CD4-positive, alpha-beta memory T cell (primary cell): ENCODE data around the gene SPTSSB. TPM values are rescaled to one million over a fixed set of nuclear protein-coding genes. Genes with fewer than 3 reads are reported as not detected.

ENCODE experiments used
- CTCF ChIA-PET: fragments of 350-600 bp; sonication (Branson Sonifier 250); formaldehyde crosslinking; loops from one replicate; lab custom pipeline; 2021; ENCODE audit warnings: inconsistent platforms; ENCODE audit not compliant: partially characterized antibody; lab: Charles Lee
- POLR2A ChIA-PET: fragments of 350-600 bp; sonication (Branson Sonifier 250); formaldehyde crosslinking; loops from one replicate; lab custom pipeline; 2021; ENCODE audit not compliant: partially characterized antibody; lab: Charles Lee
- DNase-seq, 5 donors: peaks; one replicate each; pipeline versions ENCODE4 v3.0.0 to v3.0.0-alpha.2; 2020 to 2022; ENCODE audit warnings: mixed read lengths in 1 of 5
- H3K27ac ChIP-seq: one replicate; pipeline ENCODE4 v1.7.0; 2013; ENCODE audit warnings: low read depth, low read length
- H3K27me3 ChIP-seq: 2 replicates; pipeline ENCODE4 v1.7.0; 2013; ENCODE audit warnings: mild to moderate bottlenecking, low read length, moderate library complexity; ENCODE audit not compliant: insufficient read depth
- H3K36me3 ChIP-seq: 2 replicates; pipeline ENCODE4 v1.7.0; 2013; ENCODE audit warnings: mild to moderate bottlenecking, low read length, moderate library complexity; ENCODE audit not compliant: insufficient read depth
- H3K4me1 ChIP-seq: 2 replicates; pipeline ENCODE4 v1.7.0; 2013; ENCODE audit warnings: mild to moderate bottlenecking, low read length, moderate library complexity; ENCODE audit not compliant: insufficient read depth
- H3K4me3 ChIP-seq, 2 donors: one replicate each; pipeline ENCODE4 v1.7.0; 2013; ENCODE audit warnings: low read length in 2 of 2, mild to moderate bottlenecking in 1 of 2
- H3K9me3 ChIP-seq, 2 donors: one replicate each; pipeline ENCODE4 v1.7.0; 2013; ENCODE audit warnings: low read length in 2 of 2, control low read depth in 1 of 2; ENCODE audit not compliant: control insufficient read depth in 1 of 2
- H3K27ac Mint-ChIP-seq, 7 donors: one replicate each; pipeline ENCODE4 v1.8.0; 2020 to 2021; ENCODE audit warnings: mixed read lengths in 7 of 7, mild to moderate bottlenecking in 6 of 7, inconsistent platforms in 3 of 7, moderate library complexity in 3 of 7
- H3K27me3 Mint-ChIP-seq, 2 donors: one replicate each; pipeline ENCODE4 v1.8.0; 2020 to 2021; ENCODE audit warnings: mixed read lengths in 2 of 2
- H3K36me3 Mint-ChIP-seq, 2 donors: one replicate each; pipeline ENCODE4 v1.8.0; 2020 to 2021; ENCODE audit warnings: mixed read lengths in 2 of 2, inconsistent platforms in 1 of 2, mild to moderate bottlenecking in 1 of 2
- H3K4me1 Mint-ChIP-seq, 4 donors: one replicate each; pipeline ENCODE4 v1.8.0; 2020 to 2021; ENCODE audit warnings: mixed read lengths in 4 of 4, mild to moderate bottlenecking in 1 of 4
- H3K4me3 Mint-ChIP-seq, 8 donors: one replicate each; pipeline ENCODE4 v1.8.0; 2020 to 2021; ENCODE audit warnings: mixed read lengths in 8 of 8, mild to moderate bottlenecking in 7 of 8, moderate library complexity in 6 of 8, inconsistent platforms in 3 of 8
- H3K9me3 Mint-ChIP-seq, 8 donors: one replicate each; pipeline ENCODE4 v1.8.0; 2020 to 2021; ENCODE audit warnings: mixed read lengths in 8 of 8, mild to moderate bottlenecking in 5 of 8, inconsistent platforms in 3 of 8, moderate library complexity in 1 of 8
- intact Hi-C: fragments of 100-400 bp; cut with micrococcal nuclease; formaldehyde crosslinking; loops from one replicate; pipeline ENCODE4 v1.15.1; 2023
- polyA plus RNA-seq, 2 donors: library from polyadenylated mRNA; unstranded; fragments of 300-500 nt; fragmentation: Illumina TruSeq; gene quantifications; one replicate each; pipeline ENCODE4 v1.2.3, GENCODE V29; 2021
- total RNA-seq, 2 experiments: library from RNA; stranded (reverse); gene quantifications; one replicate each; pipeline ENCODE4 v1.2.3, GENCODE V29; 2021

SPTSSB gene, protein sequence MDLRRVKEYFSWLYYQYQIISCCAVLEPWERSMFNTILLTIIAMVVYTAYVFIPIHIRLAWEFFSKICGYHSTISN
- total RNA-seq: not detected
- polyA plus RNA-seq: under 1 TPM; 0.08 to 0.79 TPM

DNA sequence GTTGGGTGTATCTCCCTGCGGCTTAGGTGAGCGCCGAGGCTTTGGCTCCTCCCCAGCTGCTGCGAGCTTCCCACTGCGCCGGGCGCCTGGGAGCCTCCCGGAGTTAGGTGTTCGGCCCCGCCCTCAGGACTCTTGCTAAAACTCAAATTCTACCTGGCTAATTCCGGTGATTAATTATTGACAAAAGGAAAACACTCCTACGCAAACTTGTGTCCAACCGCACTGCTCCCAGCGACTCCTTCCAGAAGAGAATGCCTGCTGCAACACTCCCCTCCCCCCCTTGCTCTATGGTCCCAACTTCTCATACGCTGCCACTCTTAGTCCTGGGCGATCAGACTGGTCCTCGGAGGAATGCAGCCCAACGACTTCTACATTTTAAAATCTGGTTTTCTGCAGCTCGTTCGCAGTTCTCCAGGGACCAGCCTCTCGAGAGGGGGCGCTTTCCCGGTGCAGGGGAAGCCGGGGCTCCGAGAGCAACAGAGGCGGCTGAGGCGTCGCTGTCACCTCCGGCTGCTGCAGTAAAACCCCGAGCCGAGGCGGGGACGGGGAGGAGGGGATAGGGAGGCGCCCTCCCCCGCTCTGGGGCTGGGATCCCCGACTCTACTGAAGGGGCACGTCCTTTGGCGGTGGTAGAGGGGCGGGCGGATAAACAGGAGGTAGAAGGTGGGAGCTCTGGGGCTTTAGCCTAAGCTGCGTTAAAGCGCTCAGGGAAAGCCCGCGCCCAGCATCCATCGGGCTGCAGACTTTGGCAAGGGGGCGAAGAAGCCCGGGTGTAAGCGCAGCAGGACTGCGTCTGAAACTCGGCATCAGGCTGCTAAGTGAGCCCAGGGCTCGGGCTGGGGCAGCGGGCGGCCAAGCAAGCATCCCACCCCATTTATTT is at the start of gene SPTSSB:
Gene SPTSSB, minus strand, starts transcription at position 77 of the 880 bp plus-strand sequence. CDS start 25,194 bp downstream, outside the sequence.
- intact Hi-C loops: loop anchor here (1.0 to 5.0 kb wide), 5 partner anchors 21 to 149 kb away; partner anchors contain the start of gene NMD3
- peak within 1 kb of the TSS in 4 of 7 donors; percentile 4 to 91 (median 72) for H3K27ac Mint-ChIP-seq
- Histone ChIP-seq H3K4me1 (peaks cover 17% of the 10 kb centered on the region), H3K9me3 (no peaks in the 10 kb centered on the region), H3K27ac (no peak within 1 kb of the TSS), H3K4me3 (peak within 1 kb of the TSS; percentile 46 to 69), H3K27me3 (peaks cover 5% of the 10 kb centered on the region), H3K36me3 (no peaks in the 10 kb centered on the region)
- no peaks in the 10 kb centered on the region for H3K36me3 Mint-ChIP-seq
- peaks cover 4 to 17% of the 10 kb centered on the region in 2 donors for H3K27me3 Mint-ChIP-seq
- CTCF ChIA-PET: interaction anchor here (1.1 to 3.3 kb wide), 8 partner anchors 13 to 96 kb away, joined by 3 to 23 read pairs (median 4); no protein-coding TSS in a partner anchor
- POLR2A ChIA-PET: interaction anchor here (1.0 to 1.2 kb wide), 2 partner anchors 22 to 60 kb away, joined by 3 to 4 read pairs; no protein-coding TSS in a partner anchor
- no peaks in the 10 kb centered on the region for H3K9me3 Mint-ChIP-seq
- peaks cover 4 to 25% (median 12%) of the 10 kb centered on the region in 4 donors for H3K4me1 Mint-ChIP-seq
- H3K4me3 Mint-ChIP-seq: peak within 1 kb of the TSS; percentile 83 to 95 (median 88)
- peak; percentile 41 to 57 (median 45) for DNase-seq

GRCh38 chr3:161420746-161421145 is 49.4 kb upstream of the SPTSSB start:
- no peaks in the 10 kb centered on the region for H3K4me1 Mint-ChIP-seq
- H3K27ac Mint-ChIP-seq: no peak overlapping the region
- intact Hi-C loops: loop anchor here (5.0 kb wide), 1 partner anchor 733 kb away; no protein-coding TSS in a partner anchor
- no peak overlapping the region for H3K4me3 Mint-ChIP-seq
- CTCF ChIA-PET: interaction anchor here (1.0 to 4.8 kb wide), 3 partner anchors 13 to 712 kb away, joined by 4 to 54 read pairs (median 18); no protein-coding TSS in a partner anchor
- DNase-seq: no peak
- Histone ChIP-seq H3K27ac (no peak overlapping the region), H3K4me3 (no peak overlapping the region), H3K9me3 (no peaks in the 10 kb centered on the region), H3K36me3 (no peaks in the 10 kb centered on the region), H3K27me3 (no peaks in the 10 kb centered on the region), H3K4me1 (no peaks in the 10 kb centered on the region)
- peaks cover 0 to 10% (median 2%) of the 10 kb centered on the region in 8 donors for H3K9me3 Mint-ChIP-seq
- H3K27me3 Mint-ChIP-seq: no peaks in the 10 kb centered on the region
- H3K36me3 Mint-ChIP-seq: peaks cover 0 to 3% of the 10 kb centered on the region in 2 donors
- POLR2A ChIA-PET: no interaction called here

DNA sequence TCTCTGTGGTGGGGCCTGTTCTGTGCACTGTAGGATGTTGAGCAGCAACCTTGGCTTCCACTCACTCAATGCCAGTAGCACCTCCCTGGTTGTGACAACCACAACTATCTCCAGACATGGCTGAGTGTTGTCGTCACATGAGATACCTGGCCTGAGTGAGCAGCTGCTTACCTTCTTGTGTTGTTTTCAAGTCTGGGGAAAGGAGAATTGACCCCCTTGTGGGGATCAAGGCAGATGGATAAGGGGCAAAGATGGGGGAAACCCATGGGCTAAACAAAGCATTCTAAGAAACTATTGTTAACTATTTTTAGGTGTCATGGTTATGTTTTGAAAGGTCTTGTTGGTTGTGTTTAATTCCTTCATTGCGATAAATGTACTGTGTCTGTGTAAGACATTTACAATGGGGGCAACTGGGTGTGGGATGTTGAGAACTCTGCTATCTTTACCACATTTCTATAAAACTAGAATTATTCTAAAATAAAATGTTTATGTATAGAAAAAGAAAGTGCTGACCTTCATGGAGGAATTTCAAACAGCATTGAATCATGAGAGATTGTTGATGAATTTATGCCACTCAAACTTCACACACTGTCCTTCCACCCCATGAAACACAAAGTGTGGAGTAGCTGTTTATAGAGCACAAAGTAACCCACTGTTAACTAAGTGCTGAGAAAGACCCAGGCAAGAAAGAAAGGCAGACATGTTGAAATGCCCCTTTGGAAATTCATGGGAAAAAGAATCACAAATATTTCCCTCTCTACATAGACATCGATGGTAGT is 48.4 kb upstream of the SPTSSB start:
- H3K27me3 Mint-ChIP-seq: no peaks in the 10 kb centered on the region
- CTCF ChIA-PET: interaction anchor here (1.0 to 4.8 kb wide), 3 partner anchors 12 to 711 kb away, joined by 4 to 54 read pairs (median 18); no protein-coding TSS in a partner anchor

DNA sequence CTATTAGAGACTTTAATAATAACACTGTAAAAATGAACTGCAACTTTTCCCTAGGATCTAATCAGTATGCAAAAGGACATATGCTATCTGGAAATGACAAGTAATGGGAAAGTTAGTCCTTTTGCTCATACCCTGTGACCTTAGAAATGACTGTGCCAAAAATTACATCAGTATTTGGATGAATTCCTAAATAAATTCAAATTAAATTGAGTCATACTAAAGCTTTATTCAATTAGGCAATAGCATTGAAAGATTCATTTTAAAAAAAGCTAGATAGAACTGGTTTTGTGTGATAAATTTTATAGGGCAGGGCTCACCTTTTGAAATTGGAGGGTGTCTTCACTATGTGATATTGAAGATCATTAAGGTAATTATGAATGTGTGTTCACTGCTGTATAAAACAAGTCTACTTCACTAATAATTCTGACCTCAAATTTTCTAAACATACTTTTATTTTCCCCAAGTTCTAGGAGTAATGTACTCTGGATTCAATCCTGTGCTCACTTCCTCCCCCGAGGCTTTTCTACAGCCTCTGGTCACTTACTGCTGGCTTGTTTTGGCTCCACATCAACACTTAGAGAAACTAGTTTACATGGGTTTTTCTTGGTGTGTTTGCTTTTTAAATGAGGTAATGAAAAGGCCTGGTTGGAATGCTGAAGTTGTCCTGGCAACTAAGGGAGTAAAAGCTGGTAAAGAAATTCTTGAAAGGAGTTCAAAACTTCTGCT is 44.4 kb upstream of the SPTSSB start:
- POLR2A ChIA-PET: no interaction called here
- H3K27ac Mint-ChIP-seq: no peak overlapping the region

More for the DNA sequence above, 48.4 kb upstream of the SPTSSB start:
- Mint-ChIP-seq H3K4me3 (no peak overlapping the region), H3K9me3 (peaks cover 0 to 10% (median 2%) of the 10 kb centered on the region in 8 donors), H3K36me3 (peaks cover 0 to 3% of the 10 kb centered on the region in 2 donors), H3K4me1 (no peaks in the 10 kb centered on the region), H3K27ac (no peak overlapping the region)
- POLR2A ChIA-PET: no interaction called here
- Histone ChIP-seq H3K9me3 (no peaks in the 10 kb centered on the region), H3K4me3 (no peak overlapping the region), H3K27me3 (no peaks in the 10 kb centered on the region), H3K4me1 (no peaks in the 10 kb centered on the region), H3K27ac (no peak overlapping the region), H3K36me3 (no peaks in the 10 kb centered on the region)
- intact Hi-C loops: loop anchor here (5.0 kb wide), 1 partner anchor 732 kb away; no protein-coding TSS in a partner anchor
- DNase-seq: no peak

DNA sequence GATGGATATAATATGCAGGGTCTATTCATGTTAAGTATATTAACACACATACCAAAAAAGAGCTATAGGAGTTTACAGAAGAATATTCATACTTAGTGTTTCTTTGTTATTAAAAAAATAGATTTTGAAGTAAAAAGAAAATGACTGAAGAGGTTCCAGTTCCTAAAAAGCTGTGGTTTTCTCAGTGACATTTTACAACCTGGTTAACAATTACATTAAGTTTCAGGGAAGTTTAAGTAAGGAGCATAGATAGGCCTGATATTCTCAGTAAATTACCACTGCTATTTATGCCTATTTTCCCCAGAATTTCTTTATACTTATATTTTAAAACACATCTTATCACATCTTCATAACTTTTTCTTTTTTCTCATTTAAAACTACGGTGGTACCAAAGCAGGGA is 43.6 kb upstream of the SPTSSB start:
- ChIA-PET POLR2A (no interaction called here), CTCF (interaction anchor here (0.7 to 1.9 kb wide), 2 partner anchors 30 to 143 kb away, joined by 4 to 6 read pairs; no protein-coding TSS in a partner anchor)
- Histone ChIP-seq H3K36me3 (no peaks in the 10 kb centered on the region), H3K9me3 (no peaks in the 10 kb centered on the region), H3K27me3 (no peaks in the 10 kb centered on the region), H3K27ac (no peak overlapping the region), H3K4me1 (no peaks in the 10 kb centered on the region), H3K4me3 (no peak overlapping the region)
- H3K4me1 Mint-ChIP-seq: no peaks in the 10 kb centered on the region
- no peak overlapping the region for H3K4me3 Mint-ChIP-seq
- H3K36me3 Mint-ChIP-seq: peaks cover 0 to 3% of the 10 kb centered on the region in 2 donors
- DNase-seq: no peak
- intact Hi-C loops: no loop called here
- H3K9me3 Mint-ChIP-seq: peaks cover 0 to 10% (median 2%) of the 10 kb centered on the region in 8 donors
- H3K27me3 Mint-ChIP-seq: peaks cover 3 to 4% of the 10 kb centered on the region in 2 donors
- H3K27ac Mint-ChIP-seq: no peak overlapping the region

More for the DNA sequence above, 44.4 kb upstream of the SPTSSB start:
- peaks cover 0 to 3% of the 10 kb centered on the region in 2 donors for H3K36me3 Mint-ChIP-seq
- H3K4me3 ChIP-seq: no peak overlapping the region
- H3K4me1 ChIP-seq: no peaks in the 10 kb centered on the region
- H3K9me3 Mint-ChIP-seq: peaks cover 0 to 10% (median 2%) of the 10 kb centered on the region in 8 donors
- H3K4me3 Mint-ChIP-seq: no peak overlapping the region
- no peaks in the 10 kb centered on the region for H3K4me1 Mint-ChIP-seq
- peaks cover 2 to 4% of the 10 kb centered on the region in 2 donors for H3K27me3 Mint-ChIP-seq
- no peaks in the 10 kb centered on the region for H3K27me3 ChIP-seq
- CTCF ChIA-PET: interaction anchor here (1.9 kb wide), 1 partner anchor 143 kb away, joined by 6 read pairs; no protein-coding TSS in a partner anchor
- no peak overlapping the region for H3K27ac ChIP-seq
- intact Hi-C loops: no loop called here
- no peaks in the 10 kb centered on the region for H3K9me3 ChIP-seq
- DNase-seq: no peak
- H3K36me3 ChIP-seq: no peaks in the 10 kb centered on the region

GRCh38 chr3:161413855-161414210 is 42.5 kb upstream of the SPTSSB start:
- intact Hi-C loops: no loop called here

More at GRCh38 chr3:161413855-161414210, 42.5 kb upstream of the SPTSSB start:
- no peak overlapping the region for H3K4me3 ChIP-seq
- no peak for DNase-seq
- no peaks in the 10 kb centered on the region for H3K36me3 ChIP-seq
- Mint-ChIP-seq H3K36me3 (peaks cover 0 to 3% of the 10 kb centered on the region in 2 donors), H3K9me3 (peaks cover 0 to 10% (median 2%) of the 10 kb centered on the region in 8 donors), H3K4me3 (no peak overlapping the region), H3K27me3 (peaks cover 3 to 4% of the 10 kb centered on the region in 2 donors), H3K27ac (no peak overlapping the region), H3K4me1 (peaks cover 0 to 4% (median 2%) of the 10 kb centered on the region in 4 donors)
- no peaks in the 10 kb centered on the region for H3K27me3 ChIP-seq
- no peaks in the 10 kb centered on the region for H3K4me1 ChIP-seq
- POLR2A ChIA-PET: no interaction called here
- H3K9me3 ChIP-seq: no peaks in the 10 kb centered on the region
- H3K27ac ChIP-seq: no peak overlapping the region
- CTCF ChIA-PET: no interaction called here
